NCI-H526 (cell line): ENCODE measurements around the gene PTCSC3.
A peak's percentile ranks its signal among the peaks of the same experiment; 100 is the strongest.

Source experiments
- DNase-seq, 2 experiments: peaks; one replicate each; lab custom pipeline; 2025; lab: John Stamatoyannopoulos, UW

The PTCSC3 gene

DNA sequence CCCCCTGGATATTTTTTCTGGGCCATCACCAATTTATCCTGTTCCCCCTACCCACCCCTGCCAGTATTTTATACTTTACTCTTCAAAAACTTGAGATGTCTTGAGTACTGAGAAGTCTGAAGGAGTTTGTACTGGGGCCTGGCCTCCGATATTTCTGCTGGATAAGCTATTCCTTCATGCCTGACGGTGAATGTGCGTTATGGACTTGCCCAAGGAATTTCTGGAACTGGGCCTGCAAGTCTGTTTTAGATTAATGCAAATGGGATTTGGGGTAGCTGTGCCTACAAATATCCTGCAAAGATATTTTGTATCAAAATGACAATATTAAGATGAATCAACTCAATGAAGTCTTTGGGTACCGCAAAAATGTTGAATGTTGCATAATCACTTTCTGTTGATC lies at the start of gene PTCSC3:
Gene PTCSC3 (minus strand): TSS at position 199 of the 400 bp plus-strand sequence.
- DNase-seq: no peak

DNA sequence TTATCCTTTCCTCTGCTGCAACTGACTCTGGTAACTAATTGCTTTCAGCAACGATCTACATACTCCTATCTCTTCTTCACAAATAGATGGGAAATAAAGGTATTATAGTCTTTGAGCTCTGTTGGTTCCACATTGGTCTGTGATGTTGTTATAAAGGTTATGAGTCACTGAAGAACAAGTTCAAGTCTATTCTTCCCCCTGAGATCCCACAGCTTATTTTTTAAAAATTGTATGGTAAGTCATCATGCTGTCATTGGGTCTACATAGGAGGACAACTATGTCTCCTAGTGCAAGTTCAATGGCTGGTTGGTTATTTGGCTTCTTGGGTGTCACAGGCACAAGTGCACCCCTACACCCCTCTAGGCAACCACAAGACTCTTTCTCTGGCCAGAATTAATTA lies 49.6 kb upstream of the PTCSC3 start:
- DNase-seq: no peak

DNA sequence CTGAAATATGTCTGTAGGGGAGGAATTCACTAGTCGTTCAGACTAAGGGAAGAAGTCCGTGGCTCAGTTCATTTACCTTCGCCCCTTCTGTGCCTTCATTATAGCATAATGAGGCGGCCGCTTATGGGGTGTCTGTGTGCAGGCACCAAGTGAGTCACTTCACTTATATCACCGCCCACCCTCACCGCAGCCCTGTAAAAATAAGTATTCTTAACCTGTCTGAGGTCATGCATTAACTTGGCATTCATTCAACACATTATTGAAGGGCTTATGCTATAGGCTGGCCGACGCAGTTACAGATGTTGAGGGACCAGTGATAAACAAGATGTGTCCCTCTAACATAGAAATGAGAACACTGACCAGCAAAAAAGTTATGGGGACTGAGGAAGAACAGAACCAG lies 47.7 kb upstream of the PTCSC3 start:
- DNase-seq: no peak

DNA sequence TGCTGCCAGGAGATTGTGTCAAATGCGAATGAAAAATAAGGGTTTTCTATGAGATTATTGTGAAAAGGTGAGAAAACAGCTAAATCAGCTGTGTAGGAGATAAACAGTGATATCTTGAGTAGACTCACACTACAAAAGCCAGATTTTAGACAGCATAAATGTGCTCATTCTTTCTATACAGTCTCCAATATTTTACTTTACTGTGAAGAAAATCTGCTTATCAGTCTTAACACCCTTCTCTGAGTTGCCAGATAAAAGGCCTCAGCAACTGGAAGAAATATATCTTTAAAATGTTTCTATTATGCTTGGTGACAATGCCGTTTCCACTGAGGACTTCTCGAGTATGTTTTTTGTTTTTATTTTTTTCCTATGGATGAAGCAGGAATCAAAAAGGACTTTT lies 47.0 kb upstream of the PTCSC3 start:
- DNase-seq: no peak

DNA sequence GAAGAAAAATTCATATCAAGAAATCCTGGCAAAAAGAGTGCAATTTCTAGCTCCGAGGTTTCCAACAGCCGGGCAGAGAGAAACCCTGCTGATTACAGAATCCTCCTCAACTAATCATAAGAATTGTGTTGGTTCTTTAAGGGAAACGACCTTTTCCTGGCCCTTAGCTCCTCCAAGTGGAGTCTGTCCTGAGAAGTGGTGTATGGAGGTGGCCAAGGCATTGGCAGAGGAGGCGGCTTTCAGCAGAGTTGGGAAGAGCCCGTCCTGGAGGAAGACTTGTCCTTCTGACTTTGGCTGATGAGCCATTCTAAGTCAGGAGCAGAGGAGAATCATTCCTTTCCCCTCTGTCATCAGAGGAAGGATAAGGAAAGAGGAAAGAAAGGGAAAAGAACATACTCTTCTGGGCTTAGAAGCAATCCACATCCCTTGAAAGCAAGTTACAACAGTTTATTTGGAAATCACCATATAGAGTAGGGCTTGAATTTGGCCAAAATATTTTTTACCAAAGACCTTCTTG lies 46.5 kb upstream of the PTCSC3 start:
- DNase-seq: no peak

DNA sequence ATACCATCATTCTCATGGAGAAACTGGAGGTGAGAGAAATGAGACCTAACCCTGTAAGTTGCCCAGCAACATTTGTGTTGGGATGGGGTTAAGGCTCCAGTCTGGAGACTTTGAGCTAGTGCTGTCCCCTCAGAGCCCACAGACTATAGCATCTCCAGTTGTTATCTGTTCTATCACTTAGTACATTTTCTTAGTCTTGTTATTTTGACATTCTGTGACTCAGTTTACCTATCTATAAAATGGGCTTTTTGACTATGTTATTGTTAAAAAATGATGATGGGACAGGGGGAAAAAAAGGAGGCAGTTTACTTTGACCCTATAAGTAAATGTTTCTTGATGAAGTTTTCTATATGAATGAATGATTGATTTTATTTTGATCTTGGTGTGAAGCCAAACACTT lies 45.8 kb upstream of the PTCSC3 start:
- DNase-seq: no peak

DNA sequence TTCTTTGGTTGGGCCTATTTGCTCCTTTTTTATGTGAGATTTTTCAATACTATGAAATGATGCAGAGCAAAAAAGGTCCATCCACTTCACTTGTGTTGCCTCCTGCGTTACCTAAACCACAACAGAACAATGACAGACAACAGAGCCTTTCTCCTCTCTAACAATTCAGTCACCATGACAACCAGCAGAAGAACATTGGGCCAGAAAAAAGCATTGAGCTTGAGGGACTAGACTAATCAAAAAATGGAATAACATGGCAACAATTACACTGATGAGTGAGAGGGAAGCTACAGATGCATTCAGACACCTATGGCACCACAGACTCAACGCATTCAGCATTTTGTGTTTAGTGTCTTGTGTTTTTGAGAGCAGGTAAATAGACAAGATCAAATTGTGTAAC lies 44.6 kb upstream of the PTCSC3 start:
- no peak for DNase-seq

DNA sequence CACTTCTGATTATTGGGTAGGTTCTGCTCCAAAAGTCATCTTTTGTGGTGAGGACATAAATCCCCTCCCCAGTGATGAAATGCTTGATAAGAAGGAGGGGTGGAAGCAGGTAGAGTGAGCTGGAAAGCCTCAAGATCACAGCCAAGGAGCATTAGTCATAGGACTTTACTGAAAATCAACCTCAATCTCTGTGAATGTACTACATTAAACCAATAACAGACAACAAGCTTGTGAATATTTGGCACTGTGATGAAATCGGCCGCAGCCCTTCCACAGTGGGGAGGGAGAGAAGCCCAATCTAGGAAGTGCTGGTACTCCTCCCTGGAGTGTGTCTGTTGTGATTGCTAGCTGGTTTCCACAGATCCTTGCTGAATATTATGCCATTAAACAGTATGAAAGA lies 41.2 kb upstream of the PTCSC3 start:
- no peak for DNase-seq

DNA sequence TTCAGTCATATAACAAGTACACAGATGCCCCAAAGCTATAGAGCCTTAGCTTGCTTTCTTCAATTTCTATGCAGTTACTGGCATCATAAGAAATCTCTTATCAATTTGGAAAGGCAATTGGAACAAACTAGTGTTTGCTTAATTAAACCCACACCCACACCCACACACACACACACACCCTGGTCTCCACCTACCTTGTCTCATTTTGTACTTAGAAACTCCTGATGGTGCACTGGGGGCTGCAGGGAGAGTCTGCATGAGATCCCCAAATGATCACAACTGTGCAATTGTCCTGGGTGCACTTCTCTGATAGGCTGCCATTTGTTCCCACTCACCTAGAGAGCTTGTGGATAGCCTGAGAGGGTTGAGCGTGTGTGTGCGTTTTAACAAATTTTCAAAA lies 40.5 kb upstream of the PTCSC3 start:
- DNase-seq: no peak

DNA sequence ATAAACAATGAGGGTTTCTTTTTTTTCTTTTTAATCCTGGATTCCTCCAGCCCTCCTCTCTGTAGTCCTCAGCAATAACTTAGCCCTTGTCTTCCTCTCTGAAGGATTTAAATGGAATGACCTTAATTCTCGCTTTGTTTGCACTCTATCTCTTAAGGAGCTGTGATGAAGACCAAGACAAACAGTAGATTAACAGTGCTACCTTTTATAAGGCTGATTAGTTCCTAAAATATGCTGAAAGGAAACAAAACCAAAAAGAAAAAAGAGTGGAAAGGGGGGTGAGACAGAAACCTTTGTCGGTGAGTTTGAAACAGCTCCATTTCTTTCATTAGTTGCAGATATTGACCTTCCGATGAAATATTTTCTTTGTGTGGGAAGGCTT lies 38.7 kb upstream of the PTCSC3 start:
- no peak for DNase-seq

DNA sequence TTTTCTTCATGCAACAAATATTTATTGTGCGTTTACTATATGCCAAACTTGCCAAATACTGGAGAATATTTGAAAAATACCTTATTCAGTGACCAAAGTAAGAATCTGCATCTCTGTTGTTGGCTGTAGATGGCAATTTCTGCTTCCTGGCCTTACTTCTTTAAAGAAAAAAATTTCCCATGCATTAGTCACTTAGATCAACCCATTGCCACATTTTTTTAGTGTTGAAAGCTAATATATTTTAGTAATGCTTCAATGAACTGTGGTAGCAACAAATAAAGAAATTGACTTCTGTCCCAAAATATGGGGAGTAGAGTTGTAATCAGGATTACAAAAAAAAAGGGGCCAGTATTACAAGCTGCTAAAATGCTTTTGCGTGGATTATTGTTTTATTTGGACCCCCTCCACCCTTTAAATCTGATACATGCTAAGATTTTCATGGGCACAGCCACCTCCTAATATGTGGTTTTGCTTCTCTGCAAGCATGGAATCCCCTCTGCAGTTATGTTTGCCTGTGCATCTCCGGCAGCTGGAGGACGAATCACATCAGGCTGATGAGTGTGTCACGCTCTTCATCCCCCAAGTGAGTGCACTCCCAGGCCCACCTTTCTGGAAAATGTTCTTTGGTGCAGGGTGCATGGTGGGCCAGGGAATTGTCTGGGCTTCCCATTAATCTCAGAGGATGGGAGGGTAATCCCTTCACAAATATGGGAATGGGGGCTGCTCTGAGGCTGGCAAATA lies 38.1 kb upstream of the PTCSC3 start:
- DNase-seq: no peak

DNA sequence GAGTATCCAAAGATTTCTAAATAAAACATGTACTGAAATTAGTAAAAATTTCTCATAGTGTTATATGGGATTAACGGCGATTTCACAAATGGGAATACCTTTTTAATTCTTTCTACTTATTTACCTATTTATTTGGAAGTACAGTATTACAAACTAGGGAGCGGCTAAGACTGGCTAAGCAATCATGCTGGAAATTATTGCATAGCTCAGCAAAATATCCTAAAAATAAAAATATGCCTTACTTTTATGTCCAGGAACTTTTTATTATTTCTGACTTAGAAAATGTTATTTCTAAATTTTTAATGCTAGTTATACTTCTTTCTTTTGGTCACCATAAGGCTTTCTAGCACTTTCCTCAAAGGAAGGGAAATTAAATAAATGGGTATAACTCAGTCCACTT lies 36.5 kb upstream of the PTCSC3 start:
- no peak for DNase-seq

DNA sequence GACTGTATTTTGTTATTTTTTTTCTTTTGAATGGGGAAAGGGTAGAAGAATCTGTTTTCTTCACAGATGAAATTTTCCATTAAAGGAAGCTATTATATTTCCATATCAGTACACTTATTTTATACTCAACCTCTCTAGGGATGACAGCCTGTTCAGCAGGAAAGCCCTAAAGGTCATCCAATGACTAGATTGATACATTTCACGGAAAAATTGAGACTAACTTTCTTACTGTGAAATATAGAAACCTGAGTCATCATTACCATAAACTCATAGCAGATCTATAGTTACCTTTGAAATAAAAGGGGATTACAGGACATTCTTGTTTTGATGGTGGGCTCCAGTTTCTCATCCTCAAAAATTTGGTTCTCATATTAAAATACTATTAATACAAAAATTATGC lies 36.1 kb upstream of the PTCSC3 start:
- DNase-seq: no peak

DNA sequence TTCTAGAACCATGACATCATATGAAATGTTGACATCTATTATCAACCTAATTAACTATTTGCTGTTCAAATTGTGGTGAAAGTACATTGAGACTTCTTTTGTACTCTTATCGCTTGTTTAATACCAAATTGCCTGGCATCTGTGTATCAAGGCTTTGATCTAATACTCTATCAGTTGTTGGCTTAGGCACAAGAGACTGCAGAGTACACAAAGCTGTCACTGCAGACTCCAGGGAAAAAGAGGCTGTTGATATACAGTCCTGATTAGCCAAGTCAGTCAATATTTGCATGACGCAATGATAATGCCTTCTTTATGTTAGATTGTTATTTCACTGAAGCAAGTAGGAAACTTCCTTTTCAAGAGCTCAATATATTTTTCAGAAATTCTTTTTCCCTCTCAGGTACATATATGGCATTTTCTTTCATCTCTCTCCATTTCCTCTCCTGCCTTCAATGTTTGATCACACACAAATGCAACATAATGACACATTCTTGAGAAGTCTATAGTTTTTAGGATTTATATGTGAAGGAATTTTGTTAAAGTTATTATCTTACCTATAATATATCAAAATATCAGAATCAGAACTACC lies 32.3 kb upstream of the PTCSC3 start:
- DNase-seq: peak; percentile 35 to 53

DNA sequence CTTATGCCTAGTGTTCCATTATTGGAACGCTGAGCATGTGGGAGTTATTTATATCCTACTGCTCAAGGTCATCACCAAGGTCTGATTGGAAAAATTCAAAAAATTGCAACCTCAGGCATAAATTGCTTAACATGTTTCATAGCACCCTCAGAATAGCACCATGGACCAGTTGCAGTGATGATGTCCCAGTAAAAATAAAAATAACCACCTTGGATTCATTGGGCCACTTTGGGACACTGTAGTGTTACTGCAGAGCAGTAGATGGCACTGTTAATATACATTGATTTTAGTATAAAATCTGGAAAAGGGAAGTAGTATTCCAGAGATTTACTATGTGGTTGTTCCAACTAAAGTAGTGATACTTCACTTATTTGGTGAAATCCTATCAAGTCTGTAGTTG lies 31.0 kb upstream of the PTCSC3 start:
- DNase-seq: peak in 1 of 2 experiments; percentile 9

DNA sequence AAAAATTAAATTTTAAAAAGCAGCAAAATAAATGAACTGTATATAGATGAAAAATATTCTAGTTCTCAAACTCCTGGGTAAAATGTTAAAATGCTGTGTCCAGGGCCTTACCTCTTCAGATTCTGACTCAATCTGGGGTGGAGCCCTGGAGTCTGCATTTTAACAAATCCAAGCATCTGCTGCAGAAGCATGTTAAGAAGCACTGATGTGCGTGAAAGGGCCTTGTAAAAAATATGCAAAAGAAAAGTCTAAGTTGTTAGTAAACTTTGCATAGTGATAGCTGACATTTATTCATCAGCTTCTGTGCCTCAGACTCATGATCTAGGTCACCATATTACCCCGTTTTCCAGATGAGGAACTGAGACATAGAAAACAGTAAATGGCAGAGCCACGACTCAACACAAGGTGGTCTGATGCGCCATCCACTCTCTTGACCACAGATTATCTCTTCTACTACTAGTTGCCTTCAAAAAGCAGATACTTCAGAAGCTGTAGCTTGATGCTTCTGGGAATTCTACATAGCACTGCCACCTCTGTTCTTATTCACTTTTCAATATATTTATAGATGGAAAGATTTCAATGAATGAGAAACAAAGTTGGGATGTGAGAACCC lies 28.0 kb upstream of the PTCSC3 start:
- DNase-seq: no peak

DNA sequence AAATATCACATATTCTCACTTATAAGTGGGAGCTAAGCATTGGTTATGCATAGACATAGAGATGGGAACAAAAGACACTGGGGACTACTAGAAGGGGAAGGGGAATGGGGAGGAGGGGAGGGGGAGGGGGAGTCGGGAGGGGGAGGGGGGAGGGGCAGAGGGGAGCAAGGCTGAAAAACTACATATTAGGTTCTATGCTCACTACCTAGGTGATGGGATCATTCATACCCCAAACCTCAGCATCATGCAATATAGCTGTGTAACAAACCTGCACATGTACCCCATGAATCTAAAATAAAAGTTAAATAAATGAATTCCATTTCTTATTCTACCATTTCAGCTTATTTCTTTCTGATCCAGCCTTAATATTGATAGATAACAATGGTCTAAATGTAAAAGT lies 21.9 kb upstream of the PTCSC3 start:
- DNase-seq: no peak

DNA sequence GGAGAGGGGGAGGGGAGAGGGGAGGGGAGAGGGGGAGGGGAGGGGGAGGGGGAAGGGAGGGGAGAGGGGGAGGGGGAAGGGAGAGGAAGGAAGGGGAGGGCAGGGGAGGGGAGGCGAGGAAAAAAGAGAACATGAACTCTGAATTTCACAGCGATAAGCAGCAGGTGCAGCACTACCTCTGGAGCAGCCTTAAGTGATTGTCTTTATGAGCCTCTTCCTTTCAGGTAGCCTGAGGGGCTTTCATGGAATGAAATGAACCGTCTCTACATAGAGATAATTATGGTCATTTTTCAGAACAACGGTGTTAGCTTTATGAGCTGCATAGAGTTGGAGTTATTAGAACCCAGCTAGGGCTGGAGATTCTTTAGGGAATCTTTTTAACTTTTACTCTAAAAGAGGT lies 18.1 kb upstream of the PTCSC3 start:
- peak in 1 of 2 experiments; percentile 5 for DNase-seq

DNA sequence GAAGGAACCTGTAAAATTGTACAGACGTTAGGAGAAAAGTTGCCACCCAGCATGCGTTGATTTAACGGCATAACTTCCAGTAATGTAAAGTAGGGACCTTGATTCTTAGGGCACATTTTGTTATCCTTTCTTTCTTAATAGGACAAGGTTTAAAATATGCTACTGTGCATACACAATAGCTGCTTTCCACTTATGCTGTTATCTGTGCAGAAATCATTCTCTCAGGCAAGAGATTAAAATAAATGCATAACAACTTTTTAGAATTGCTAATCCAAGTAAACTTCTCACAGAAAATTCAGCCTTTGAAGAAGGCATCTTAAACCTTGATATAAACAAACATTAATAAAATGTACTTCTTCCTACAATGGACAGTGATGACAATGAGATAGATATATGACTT lies 16.0 kb upstream of the PTCSC3 start:
- DNase-seq: no peak

DNA sequence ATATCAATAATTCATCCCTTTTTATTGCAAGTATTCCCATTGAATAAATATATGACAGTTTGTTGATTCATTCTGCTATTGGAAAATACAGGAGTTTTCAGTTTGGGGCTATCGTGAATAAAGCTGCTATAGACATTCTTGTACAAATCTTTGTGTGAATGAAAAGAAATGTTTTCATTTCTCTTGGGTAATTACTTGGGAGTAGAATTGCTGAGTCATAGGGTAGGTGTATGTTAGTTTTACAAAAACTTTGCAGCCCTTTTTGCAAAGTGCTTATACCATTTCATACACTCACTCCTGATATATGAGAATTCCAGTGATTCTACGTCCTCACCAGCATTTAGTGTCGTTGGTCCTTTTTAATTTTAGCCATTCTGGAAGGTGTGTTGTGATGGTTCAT lies 6.9 kb upstream of the PTCSC3 start:
- no peak for DNase-seq

DNA sequence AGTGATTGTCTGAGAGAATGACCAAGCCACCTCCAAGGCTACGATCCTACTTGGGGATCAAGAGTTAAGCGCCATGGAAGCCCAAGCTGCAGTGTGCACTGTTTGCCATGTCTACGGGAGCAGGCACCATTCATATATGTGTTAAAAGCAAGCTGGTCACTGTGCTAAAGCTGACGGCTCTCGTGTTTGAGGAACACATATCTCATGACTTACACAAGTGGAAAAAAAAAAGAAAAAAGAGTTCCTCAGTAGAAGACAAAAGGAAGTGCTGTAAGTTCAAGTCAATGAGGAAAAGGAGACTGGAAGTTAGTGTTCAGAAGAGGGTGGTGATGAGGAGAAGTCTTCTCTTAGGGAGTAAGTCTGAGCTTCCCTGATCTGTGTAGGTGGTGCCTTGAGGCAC lies 4.9 kb upstream of the PTCSC3 start:
- no peak for DNase-seq

DNA sequence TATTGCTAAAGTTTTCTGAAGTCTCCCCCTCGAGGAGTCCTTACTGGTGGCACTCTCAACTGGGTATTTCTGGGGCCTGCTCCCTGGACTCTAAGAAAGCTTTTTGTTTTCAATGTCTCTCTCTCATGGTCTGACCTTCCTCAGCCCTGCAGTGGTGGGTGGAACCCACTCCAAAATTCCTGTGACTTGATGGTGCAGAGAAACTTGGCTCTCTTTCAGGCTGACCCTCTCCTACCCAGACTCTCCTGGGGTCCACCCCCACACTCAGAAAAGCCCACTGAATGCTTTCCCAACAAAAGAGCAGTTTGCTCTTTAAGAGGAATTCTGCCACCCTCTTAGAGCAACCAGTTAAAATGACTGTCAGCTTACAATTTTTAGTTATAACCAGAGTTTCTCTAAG lies 967 bp upstream of the PTCSC3 start:
- no peak for DNase-seq

DNA sequence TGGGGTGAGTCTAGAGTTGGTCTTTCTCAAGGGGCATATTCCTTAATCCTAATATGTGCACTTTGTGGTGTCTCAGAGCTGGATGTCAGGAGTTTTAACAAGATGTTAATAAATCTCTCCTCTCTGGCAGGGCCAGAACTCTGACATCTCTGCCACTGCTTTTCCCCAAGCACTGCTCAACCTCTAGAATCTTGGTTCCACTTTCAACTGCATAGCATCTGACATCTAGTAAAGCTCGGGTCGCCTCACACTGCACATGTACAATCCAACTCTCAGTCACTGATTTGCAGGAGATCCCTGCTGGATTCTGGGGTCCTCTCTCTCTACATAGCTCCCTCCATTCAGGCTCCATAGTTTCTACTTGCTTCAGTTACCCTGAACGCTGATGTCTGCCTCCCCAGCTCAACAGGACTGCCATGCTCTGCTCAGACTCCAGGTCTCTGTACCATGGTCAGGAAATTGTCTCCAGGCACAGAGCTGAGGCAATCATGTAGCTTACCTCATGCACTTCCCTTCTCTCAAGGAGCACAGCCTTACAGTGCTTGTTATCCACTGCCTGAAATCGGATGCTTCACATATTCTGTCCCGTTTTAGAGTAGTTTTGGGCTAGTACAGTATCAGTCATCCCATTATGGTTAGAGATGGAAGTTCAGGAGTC lies 1.6 kb downstream of the PTCSC3 start:
- DNase-seq: no peak
